ENCODE data around the gene ACADM. TPM values are rescaled to one million over a fixed set of nuclear protein-coding genes. Genes with fewer than 3 reads are reported as not detected.
A peak's percentile ranks its signal among the peaks of the same experiment; 100 is the strongest.
"Not testable (repeated sequence)": the region's sequence is repeated elsewhere in the genome, so short reads cannot be mapped to it uniquely, and the experiment has no call there.

ACADM gene
- polyA plus RNA-seq (ENCODE audit: insufficient read length in 12 of 12) = 10 to 100 TPM in 11 of 12 donors, not detected in 1; 60.0 to 91.7 (median 74.4) TPM
- long read RNA-seq, donor 1, transcript ACADM-202 (12 exons, 2,619 nt) = major isoform, 7 of 80 reads
- long read RNA-seq, donor 1, partial matches to known transcripts = 69 of 80 reads
- long read RNA-seq, donor 1, other reads (novel, unspliced or antisense) = 0 of 80 reads
- long read RNA-seq, donor 2, transcript ACADM-202 (12 exons, 2,619 nt) = major isoform, 17 of 52 reads
- long read RNA-seq, donor 2, transcript ACADM-218 (11 exons, 2,535 nt) = minor isoform, 5 of 52 reads
- long read RNA-seq, donor 2, partial matches to known transcripts = 30 of 52 reads
- long read RNA-seq, donor 2, other reads (novel, unspliced or antisense) = 0 of 52 reads
- long read RNA-seq, donor 3, transcript ACADM-202 (12 exons, 2,619 nt) = major isoform, 6 of 32 reads
- long read RNA-seq, donor 3, partial matches to known transcripts = 25 of 32 reads
- long read RNA-seq, donor 3, other reads (novel, unspliced or antisense) = 0 of 32 reads
- long read RNA-seq, donor 4, partial matches to known transcripts = 24 of 28 reads
- long read RNA-seq, donor 4, other reads (novel, unspliced or antisense) = 0 of 28 reads
- long read RNA-seq, donor 5, transcript ACADM-202 (12 exons, 2,619 nt) = major isoform, 19 of 70 reads
- long read RNA-seq, donor 5, partial matches to known transcripts = 47 of 70 reads
- long read RNA-seq, donor 5, other reads (novel, unspliced or antisense) = 0 of 70 reads
- long read RNA-seq, donor 6, transcript ACADM-202 (12 exons, 2,619 nt) = major isoform, 7 of 43 reads
- long read RNA-seq, donor 6, partial matches to known transcripts = 35 of 43 reads
- long read RNA-seq, donor 6, other reads (novel, unspliced or antisense) = 0 of 43 reads
- long read RNA-seq, donor 7, transcript ACADM-202 (12 exons, 2,619 nt) = major isoform, 6 of 38 reads
- long read RNA-seq, donor 7, partial matches to known transcripts = 29 of 38 reads
- long read RNA-seq, donor 7, other reads (novel, unspliced or antisense) = 0 of 38 reads
- long read RNA-seq, donor 8, transcript ACADM-202 (12 exons, 2,619 nt) = major isoform, 19 of 68 reads
- long read RNA-seq, donor 8, partial matches to known transcripts = 46 of 68 reads
- long read RNA-seq, donor 8, other reads (novel, unspliced or antisense) = 0 of 68 reads
- long read RNA-seq, donor 9, transcript ACADM-202 (12 exons, 2,619 nt) = major isoform, 9 of 28 reads
- long read RNA-seq, donor 9, partial matches to known transcripts = 18 of 28 reads
- long read RNA-seq, donor 9, other reads (novel, unspliced or antisense) = 0 of 28 reads
- long read RNA-seq, donor 10, transcript ACADM-202 (12 exons, 2,619 nt) = major isoform, 10 of 50 reads
- long read RNA-seq, donor 10, partial matches to known transcripts = 37 of 50 reads
- long read RNA-seq, donor 10, other reads (novel, unspliced or antisense) = 0 of 50 reads
- long read RNA-seq, donor 11, transcript ACADM-202 (12 exons, 2,619 nt) = major isoform, 10 of 56 reads
- long read RNA-seq, donor 11, partial matches to known transcripts = 45 of 56 reads
- long read RNA-seq, donor 11, other reads (novel, unspliced or antisense) = 0 of 56 reads

DNA sequence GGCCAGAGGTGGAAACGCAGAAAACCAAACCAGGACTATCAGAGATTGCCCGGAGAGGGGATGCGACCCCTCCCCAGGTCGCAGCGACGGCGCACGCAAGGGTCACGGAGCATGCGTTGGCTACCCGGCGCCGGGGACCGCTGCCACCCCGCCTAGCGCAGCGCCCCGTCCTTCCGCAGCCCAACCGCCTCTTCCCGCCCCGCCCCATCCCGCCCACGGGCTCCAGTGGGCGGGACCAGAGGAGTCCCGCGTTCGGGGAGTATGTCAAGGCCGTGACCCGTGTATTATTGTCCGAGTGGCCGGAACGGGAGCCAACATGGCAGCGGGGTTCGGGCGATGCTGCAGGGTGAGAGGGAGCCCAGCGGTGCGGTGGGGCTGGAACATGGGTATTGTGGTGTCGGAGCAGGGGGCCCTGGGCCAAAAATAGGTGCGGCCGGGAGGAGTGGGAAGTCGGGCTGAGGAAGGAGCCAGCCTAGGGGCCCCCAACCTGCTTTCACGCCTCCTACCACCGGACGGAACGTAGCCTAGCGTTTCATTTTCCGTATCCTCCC, at the start of gene ACADM:
Gene ACADM (plus strand): TSS at position 238 of the 551 bp plus-strand sequence. CDS start 79 bp downstream, at position 317.
- DNase-seq = peak; percentile 92

DNA sequence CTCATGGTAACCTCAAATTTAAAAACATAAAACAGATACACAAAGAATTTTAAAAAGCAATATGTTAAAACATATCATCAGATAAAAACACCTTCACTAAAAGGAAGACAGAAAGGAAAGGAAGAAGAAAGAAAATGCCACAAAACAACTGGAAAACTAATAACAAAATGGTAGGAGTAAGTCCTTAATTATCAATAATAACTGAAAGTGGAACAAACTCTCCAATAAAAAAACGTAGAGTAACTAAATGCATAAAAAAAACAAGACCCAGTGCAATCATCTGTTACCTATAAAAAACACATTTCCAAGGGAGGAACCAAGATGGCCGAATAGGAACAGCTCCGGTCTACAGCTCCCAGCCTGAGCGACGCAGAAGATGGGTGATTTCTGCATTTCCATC, 47.1 kb upstream of the ACADM start:
- DNase-seq = no peak

DNA sequence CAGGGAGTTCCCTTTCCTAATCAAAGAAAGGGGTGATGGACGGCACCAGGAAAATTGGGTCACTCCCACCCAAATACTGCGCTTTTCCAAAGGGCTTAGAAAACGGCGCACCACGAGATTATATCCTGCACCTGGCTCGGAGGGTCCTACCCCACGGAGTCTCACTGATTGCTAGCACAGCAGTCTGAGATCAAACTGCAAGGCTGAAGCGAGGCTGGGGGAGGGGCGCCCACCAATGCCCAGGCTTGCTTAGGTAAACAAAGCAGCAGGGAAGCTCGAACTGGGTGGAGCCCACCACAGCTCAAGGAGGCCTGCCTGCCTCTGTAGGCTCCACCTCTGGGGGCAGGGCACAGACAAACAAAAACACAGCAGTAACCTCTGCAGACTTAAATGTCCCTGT, 46.5 kb upstream of the ACADM start:
- DNase-seq = not testable (repeated sequence)

DNA sequence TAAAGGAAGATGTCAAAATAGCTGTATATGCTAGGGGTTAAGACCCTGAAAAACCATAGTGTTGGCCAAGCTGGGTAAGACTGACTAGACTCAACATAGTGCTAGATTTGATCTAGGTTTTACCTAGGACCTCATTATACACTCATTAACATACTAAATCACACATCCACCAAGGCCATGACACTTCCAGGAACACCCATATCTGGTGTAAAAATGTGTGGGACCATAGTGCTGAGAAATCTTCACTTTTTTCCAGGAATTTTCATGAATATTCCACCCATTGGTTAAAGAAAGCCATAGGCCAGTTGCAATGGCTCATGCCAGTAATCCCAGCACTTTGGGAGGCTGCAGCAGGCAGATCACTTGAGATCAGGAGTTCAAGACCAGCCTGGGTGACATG, 34.0 kb upstream of the ACADM start:
- no peak for DNase-seq

DNA sequence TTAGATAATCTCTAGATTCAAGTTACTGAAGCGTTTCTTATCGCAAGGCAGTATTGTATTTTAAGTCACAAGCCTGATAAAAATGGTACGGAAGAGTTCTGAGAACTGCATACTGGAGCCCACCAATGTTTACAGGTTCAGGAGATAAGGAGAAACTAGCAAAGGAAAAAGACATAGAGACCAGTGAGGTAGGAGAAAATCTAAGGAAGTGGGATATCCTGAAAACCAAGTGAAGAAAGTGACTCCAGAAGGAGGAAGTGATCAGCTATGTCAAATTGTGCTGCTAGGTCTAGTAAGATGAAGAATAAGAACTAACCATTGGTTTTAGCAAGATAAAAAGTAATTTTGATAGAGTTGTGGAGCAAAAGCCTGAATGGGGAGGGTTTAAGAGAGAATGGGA, 31.0 kb upstream of the ACADM start:
- DNase-seq = no peak

DNA sequence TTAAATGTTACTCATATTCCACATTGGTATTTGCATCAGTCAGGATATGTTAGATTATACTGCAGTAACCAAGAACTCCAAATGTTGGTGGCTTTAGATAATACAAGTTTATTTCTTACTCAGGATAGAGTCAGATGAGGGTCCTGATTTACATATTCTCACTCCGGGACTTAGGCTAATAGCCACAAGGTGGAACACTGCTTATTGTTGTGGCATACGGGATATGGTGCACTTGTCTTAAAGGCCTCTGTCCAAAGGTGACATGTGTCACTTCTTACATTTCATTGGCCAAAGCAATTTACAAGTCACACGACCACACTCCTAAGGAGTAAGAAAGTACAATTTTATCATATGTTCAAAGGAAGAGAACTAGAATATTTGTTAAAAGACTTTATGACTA, 28.5 kb upstream of the ACADM start:
- no peak for DNase-seq

DNA sequence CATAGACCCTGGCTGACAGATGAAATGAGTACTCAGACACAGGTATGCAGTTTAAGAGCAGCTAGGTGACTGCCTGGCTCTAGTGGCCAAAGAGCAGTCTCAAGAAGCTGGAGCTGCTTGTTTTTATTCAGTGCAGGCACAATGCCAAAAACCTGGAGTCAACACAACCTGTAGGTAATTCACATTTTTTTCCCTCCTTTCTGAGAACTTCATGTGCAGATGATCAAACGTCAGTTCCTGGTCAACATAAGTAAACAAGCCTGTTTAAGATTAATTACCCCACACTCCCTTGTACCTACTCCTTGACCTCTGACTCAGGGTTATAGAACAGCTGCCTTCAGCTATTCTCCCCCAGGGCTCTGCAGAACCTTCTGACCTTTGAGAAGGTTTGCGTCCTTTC, 17.3 kb upstream of the ACADM start:
- no peak for DNase-seq

DNA sequence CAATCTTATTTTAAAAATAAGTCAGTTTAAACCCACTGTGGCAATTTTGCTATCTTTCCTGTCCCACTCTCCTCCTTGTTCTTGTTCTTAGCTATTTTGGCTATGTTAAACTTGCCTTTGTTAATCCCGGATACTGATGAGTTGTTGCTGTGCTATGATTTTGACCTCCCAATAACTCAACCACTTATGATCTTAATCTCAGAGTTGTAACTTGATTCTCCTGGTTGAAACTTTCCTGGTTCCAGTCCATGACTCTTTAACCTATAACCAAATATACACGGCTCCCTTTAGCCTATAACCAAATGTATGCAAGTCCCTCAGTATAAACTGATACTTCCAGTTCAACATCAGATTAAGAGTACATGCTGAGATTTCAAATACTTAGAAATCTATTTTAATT, 15.6 kb upstream of the ACADM start:
- no peak for DNase-seq

DNA sequence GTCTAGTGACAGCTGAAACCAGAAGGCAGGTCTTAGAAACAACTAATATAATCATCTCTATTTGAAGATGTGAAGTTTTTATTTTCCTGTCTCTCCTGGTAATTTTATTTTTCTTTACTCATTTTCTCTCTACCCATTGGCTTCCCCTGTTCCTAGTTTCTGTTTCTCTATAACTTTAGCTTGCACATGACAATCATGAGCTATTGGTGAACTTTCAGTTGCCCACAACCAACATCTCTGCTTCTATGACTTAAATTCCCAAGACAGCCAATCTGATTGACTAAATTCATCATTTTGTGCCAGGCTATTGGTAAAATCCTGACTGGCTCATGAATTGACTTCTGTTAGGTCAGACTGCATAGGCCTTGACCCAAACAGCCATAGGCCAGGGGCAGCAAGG, 13.7 kb upstream of the ACADM start:
- DNase-seq = no peak

DNA sequence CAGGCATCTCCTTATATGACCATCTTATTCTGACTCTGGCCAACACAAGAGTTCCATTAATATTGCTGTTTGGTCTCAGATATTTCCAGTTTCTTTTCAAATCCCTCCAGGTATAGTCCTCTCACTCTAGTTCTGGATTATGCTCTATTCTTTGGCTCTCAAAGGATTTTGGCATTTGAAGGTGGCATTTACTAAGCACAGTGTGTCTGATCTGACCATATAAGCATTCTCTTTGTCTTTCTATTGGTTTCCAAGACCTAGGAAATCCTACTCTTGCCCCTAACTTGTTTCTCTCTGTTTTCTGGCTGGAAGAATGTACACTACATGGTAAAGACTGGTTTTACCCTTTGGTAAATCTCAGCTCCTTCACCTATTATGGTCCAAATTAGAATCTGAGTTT, 12.7 kb upstream of the ACADM start:
- DNase-seq = no peak

DNA sequence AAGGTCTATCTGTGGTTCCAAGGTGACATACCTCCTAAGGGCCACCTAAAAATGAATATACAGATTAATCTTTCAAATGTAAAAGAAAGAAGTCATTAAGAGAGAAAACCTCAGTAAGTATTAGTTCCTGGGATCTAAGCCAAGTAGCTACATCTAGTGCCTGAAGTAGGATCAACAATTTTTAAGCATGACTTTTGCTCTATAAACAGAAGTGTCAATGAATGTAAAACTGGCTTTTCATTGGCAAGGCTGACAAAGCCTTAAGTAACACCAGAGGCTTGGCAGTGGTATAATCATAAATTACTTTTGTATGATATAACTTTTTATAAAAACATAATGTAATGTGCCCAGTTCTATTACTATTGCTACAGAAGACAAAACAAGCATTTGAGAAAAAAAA, 12.2 kb upstream of the ACADM start:
- no peak for DNase-seq

DNA sequence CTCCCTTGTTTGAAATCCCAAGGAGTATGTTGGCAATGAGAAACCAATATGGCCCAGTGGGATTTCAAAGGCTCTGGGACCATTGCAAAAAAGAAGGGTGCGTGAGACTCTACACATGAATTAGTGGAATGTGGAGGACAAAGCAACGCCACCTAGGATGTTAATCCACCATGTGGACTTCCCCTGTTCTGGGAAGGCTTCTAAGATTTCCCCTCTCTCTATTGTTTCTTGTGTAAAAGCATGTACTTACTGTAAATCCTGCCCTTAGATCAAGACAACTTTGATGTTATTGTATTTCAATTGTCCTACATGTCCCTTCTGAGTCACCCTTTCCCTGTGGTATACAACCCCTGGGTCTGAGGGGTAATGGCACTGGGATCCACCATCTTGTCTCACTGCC, 4.7 kb upstream of the ACADM start:
- DNase-seq = no peak

DNA sequence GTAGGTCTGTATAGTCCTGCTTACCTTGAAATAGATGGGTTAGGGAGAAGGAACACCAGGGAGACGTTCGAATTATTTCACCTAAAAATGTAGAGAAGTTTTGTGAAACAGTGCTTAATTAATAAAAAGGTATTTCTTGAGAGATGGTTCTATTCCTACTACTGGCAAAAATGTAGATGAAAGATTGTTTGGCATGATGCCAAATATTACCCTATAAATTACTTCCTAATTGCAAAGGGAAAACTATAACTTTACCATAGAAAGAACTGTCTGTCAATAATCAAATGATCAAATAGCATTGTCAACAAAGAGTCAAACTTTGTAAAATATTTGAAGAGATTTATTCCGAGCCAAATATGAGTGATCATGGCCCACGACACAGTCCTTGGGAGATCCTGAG, 4.2 kb upstream of the ACADM start:
- DNase-seq = no peak

DNA sequence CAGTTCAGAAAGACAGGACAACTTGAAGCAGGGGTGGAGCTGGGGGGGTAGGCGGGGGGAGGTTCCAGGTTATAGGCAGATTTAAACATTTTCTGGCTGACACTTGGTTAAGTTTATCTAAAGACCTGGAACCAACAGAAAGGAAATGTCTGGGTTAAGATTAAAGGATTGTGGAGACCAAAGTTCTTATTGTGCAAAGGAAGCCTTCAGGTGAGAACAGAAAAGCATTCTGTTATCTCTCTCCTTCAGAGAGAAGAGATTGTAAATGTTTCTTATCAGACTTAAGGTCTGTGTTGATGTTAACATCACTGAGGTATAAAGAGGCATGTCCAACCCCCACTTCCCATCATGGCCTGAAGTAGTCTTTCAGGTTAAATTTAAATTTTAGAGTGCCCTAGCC, 3.7 kb upstream of the ACADM start:
- no peak for DNase-seq

DNA sequence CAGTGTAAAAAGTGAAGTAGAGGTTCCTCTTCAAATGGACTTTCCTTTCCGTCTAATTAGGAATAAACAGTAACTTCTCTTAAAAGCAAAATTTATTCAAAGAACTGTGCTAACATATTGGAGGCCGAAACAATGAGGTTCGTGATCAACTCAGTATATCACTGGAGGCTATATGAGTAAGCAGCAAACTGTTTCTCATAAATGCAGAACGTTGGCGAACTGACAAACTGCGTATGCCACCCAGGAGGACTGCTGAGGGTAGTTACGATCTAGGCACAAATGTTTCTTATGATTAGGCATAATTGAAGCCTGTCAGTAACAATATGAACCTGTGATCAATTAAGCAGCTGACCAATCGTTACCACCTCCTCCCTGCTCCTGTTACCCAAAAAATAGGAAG, 2.3 kb upstream of the ACADM start:
- DNase-seq = not testable (repeated sequence)

DNA sequence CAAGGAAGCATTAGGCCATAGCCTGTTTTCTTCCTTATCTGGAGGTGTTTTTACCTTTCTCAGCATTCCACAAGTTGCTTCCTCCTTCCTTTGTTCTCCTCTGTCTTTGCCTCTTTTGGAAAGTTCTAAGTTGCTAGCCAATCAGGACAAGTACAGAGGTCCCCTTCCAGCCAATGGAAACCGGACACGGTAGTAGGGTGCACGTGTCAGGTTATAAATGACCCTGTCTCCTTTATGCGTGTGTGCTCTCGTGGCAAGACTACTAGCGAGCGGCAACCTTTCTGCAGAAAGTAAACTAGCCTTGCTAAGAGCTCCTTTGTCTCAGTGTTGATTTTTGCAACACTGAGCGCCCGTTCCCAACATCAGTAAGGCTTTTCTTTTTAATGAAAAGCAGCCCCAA, 1.5 kb upstream of the ACADM start:
- no peak for DNase-seq

DNA sequence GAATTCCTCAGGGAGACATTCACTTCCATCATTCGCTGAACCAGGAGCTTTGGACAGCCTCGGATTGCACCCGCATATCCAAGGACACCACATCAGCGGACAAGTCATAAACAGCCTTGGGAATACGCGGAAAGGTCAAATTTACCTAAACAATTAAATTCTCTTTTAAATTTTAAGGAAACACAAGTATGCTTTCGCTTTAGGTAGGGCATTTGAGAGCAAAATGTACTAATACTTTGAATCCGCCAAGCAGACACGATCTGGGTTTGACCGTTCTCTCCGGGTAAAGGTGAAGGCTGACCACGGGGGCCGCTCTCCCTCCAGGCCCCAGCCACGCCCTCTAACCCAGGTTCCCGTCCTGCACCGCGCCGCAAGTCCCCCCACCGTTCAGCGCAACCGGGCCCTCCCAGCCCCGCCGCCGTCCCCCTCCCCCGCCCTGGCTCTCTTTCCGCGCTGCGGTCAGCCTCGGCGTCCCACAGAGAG, 479 bp upstream of the ACADM start:
- DNase-seq = peak; percentile 88

DNA sequence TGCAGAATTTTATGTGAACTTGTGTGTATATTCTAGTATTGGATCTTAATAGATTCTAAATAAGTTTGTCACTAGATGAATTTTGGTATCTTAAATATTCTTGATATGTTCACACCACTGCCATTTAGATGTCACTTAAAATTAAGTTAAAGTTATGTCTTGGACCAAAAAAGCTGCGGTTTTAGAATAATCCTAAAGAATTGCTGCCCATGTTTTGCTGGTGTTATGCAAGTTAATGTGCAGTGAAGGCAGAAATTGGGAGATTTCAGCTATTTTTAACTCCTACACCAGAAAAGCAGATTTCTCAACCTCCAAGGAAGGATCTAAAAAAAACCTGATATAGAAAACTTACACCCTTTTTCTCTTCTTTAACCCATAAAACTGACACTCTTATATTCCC, 757 bp downstream of the ACADM start:
- DNase-seq = peak; percentile 6

DNA sequence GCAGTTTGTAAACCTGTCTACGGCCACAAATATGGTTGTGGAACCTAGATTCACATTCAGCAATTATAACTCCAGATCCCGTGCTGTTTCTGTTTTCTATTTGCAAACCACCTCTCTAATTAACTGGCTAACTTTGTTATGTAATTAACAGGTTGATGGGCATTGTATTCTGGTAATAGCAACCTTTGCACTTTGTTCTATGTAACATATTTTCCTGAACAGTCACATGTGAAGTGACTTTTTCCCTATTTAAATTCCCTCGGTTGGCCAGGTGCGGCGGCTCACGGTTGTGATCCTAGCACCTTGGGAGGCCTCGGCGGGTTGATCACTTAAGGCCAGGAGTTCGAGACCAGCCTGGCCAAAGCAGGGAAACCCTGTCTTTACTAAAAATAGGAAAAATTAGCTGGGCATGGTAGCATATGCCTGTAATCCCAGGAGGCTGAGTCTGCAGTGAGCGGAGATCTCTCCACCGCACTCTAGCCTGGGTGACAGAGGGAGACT, 1.4 kb downstream of the ACADM start:
- DNase-seq = no peak

DNA sequence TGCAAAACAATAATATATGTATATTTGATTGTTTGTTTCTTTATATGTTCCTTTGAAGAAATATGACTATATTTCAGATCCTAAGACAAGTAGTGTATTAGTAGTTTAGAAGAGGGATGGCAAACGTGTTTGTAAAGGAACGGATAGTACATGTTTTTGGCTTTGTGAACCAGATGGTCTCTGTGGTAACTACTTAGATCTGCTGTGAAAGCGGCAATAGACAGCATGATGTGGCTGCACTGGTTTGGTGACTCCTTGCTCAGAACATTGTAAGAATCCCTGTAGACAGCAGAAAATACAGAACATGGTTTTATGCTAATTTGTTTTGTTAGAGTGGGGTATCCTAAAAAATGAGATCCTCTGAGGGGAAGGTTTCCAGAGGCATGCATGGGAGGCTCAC, 3.1 kb downstream of the ACADM start:
- DNase-seq = no peak

DNA sequence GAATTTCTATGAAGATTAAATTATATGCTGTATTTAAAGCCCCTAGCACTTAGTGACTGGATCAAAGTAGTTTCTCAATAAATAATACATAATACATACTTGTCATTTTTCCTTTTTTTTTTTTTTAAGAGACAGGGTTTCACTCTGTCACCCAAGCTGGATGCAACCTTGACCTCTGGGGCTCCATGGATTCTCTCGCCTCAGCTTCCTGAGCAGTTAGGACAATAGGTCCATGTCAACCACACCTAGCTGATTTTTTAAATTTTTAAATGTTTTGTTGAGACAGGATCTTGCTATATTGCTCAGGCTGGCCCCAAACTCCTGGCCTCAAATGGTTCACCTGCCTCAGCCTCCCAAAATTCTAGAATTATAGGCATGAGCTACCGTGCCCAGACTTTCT, 5.9 kb downstream of the ACADM start:
- no peak for DNase-seq
